D721Med (cell line): ENCODE measurements around the gene ENAH.

Experiments used
- DNase-seq: peaks from one replicate; pipeline ENCODE4 v3.0.0; 2011; ENCODE audit warnings: low spot score; ENCODE audit not compliant: insufficient read length
- FAIRE-seq: peaks from 2 replicates; lab custom pipeline; 2011; peaks lifted over from hg19 to GRCh38; lab: Jason Lieb, UNC
- CTCF ChIP-seq: IDR thresholded peaks from 2 replicates; pipeline ENCODE4 v1.5.1; 2012; ENCODE audit warnings: mild to moderate bottlenecking, control low read depth; ENCODE audit not compliant: insufficient read depth; ENCODE audit errors: missing control alignments

Gene ENAH

GRCh38 chr1:225544263-225544662 lies 108.7 kb downstream of the ENAH start:
- TF ChIP-seq CTCF = no peak
- DNase-seq = no peak
- FAIRE-seq = peak; percentile 85

- FAIRE-seq (peak; percentile 86), DNase-seq (no peak)
- TF ChIP-seq CTCF = no peak
Observed at GRCh38 chr1:225543350-225543749, 109.6 kb downstream of the ENAH start.

DNA sequence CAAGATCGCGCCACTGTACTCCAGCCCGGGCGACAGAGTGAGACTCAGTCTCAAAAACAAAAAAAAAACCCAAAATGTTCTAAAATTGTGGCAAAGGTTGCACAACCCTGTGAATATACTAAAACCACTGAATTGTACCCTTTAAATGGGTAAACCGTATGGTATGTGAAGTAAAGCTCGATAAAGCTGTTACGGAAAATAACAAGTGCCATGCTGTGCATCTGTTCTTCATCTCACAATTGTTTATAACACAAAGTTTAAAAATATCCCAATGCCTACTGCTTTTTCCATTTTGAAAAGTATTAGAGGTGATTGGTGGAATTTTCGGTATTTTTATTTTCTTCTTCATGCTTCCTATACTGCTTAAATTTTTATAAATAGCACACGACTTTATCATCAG lies 111.5 kb downstream of the ENAH start:
- no peak for FAIRE-seq
- no peak for TF ChIP-seq CTCF
- DNase-seq = no peak

DNA sequence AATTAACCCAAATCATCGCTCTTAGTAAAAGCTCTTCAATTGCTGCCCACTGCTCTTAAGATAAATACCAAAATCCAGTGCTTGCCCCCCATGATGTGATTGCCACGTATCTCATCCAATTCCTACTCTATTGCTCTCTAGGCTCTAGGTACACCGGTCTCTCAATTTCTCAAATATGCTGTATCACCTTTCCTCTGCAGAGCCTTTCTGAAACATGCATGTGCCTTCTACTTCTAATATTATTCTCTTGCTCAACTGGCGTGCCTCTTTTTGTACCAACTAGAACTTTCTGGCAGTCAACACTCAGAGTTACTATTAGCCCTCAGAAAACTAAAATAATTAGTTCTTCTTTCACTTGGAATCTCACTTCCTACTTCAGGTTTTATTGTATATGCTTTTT lies 113.3 kb downstream of the ENAH start:
- DNase-seq (no peak), FAIRE-seq (no peak)
- no peak for TF ChIP-seq CTCF

DNA sequence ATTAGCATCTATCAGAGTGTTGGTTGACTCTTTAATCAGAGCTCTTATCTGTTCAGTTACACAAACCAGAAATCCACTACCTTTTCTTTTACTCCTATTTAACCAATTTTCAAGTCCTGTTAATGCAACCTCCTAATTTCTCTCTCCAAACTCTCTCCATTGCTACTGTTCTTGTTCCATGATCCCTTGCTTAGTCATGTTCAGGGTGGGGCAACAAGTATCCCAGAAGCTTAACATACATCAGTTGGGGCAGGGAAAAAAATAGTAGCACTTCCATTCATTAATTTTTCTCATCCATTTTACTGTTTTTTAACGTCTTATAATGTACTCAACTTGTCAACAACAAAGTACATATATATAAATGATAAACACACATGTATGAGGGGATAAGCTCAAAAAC lies 113.9 kb downstream of the ENAH start:
- FAIRE-seq = peak; percentile 48

GRCh38 chr1:225537554-225538251 lies 115.2 kb downstream of the ENAH start:
- TF ChIP-seq CTCF = no peak
- FAIRE-seq = peak; percentile 94
- no peak for DNase-seq

More for the DNA sequence above, 113.9 kb downstream of the ENAH start:
- no peak for DNase-seq
- no peak for TF ChIP-seq CTCF

DNA sequence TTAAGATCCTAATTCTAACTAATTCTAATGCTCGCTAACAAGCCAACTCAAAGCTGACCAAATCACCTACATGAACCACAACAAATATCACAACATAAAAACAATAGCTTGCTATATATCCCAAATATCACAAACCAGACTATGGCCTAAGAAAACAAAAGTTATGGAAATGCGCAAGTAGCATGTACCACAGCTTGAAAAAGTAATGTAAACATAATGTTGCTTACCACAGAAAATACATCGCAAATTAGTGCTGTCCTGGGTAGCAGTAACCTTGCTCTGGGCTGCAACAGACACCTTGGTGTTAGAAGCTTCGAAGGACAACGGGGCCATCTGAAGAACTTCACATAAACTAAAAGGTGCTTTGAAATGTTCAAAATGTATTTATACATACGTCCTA lies 117.6 kb downstream of the ENAH start:
- FAIRE-seq (peak; percentile 74), DNase-seq (no peak)
- no peak for TF ChIP-seq CTCF
